GM13977 (cell line): ENCODE data around the gene SLC9A6.

ENCODE experiments used
- DNase-seq: peaks from one replicate; pipeline ENCODE4 v3.0.0; 2012; ENCODE audit warnings: low spot score
- in situ Hi-C: fragments of 300-500 bp; cut with MboI; formaldehyde crosslinking; loops from one replicate; pipeline ENCODE4 v1.12.0; 2022; ENCODE audit warnings: low sequenced_read_pairs, low pct_unique_long_range_greater_than_20kb, mixed read lengths, inconsistent platforms; ENCODE audit not compliant: unreplicated experiment
- TF ChIP-seq, protein P1 (sequence below): IDR thresholded peaks from 2 replicates; pipeline ENCODE4 v1.5.1; 2012; ENCODE audit warnings: mild to moderate bottlenecking, control low read depth; ENCODE audit not compliant: insufficient read depth; ENCODE audit errors: extremely low read depth, missing control alignments

SLC9A6 gene

DNA sequence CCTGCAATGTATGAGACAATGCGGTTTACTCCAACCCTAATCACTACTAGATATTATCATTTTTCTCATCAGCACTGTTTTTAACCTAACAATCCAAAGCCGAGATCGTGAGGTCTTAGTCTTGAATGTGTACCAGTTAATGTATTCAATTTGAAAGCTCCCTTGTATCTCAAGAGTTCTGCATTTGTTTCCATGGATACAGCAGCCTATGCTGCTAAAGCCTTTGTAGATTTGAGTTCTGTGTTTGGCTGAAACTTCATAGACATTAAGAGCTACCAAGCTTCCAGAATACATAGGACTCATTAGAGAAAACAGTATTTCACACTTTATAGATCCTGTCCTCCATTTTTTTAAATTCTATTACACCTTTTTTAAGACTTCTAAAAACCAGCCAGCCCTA, 39.9 kb downstream of the SLC9A6 start:
- DNase-seq: no peak
- TF ChIP-seq, protein P1, sequence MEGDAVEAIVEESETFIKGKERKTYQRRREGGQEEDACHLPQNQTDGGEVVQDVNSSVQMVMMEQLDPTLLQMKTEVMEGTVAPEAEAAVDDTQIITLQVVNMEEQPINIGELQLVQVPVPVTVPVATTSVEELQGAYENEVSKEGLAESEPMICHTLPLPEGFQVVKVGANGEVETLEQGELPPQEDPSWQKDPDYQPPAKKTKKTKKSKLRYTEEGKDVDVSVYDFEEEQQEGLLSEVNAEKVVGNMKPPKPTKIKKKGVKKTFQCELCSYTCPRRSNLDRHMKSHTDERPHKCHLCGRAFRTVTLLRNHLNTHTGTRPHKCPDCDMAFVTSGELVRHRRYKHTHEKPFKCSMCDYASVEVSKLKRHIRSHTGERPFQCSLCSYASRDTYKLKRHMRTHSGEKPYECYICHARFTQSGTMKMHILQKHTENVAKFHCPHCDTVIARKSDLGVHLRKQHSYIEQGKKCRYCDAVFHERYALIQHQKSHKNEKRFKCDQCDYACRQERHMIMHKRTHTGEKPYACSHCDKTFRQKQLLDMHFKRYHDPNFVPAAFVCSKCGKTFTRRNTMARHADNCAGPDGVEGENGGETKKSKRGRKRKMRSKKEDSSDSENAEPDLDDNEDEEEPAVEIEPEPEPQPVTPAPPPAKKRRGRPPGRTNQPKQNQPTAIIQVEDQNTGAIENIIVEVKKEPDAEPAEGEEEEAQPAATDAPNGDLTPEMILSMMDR: no peak
- in situ Hi-C loops: loop anchor here (25.0 kb wide), 1 partner anchor 237 kb away; the partner anchor contains the start of gene MAP7D3

DNA sequence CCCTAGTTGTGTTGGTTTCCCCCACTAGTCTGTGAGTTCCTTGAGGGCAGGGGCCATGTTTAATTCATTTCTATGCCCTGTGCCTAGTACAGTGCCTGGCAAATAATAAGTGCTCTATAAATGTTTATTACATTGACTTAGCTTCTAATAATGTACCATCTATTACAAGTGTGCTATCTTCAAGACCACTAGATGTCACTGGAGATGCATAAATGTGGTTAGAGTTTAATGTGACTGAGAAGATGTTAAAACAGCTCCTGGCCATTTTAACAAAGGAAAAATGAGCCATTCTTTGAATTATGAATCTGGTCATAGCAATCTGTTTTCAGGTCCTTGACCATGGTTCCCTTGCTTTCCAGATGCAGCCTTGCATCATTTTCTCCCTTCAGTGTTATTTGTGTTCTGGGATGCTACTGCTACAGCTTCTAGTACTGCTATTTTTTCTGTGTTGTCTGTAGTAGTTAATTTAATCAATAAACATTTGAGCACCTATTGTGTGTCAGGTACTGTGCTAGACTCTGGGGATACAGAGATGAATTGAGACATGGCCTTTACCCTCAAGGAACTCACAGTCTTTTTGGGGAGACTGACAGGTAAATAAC, 43.2 kb downstream of the SLC9A6 start:
- peak; percentile 43 for DNase-seq
- in situ Hi-C loops: loop anchor here (25.0 kb wide), 1 partner anchor 234 kb away; the partner anchor contains the start of gene MAP7D3
- TF ChIP-seq, protein P1: peak; percentile 69

DNA sequence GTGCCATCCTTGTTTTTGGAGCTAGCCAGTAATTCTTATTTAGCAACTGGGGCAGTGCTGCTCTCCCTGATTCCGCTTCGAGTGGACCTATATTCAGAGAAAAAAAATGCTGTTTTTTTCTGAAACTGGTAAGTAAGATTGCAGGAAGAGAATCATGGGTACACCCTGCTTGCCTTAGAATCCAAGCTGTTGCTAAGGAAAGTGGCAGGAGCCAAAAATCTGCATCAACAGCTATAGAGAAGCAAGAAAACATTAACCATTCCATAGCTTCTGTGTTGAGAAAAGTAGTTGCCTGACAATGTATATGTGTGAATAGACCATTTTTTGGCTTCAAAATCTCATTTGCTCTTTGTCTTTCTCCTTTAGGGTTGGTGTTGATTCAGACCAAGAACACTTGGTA, 44.5 kb downstream of the SLC9A6 start:
- no peak for DNase-seq
- TF ChIP-seq, protein P1: no peak
- in situ Hi-C loops: loop anchor here (25.0 kb wide), 1 partner anchor 233 kb away; the partner anchor contains the start of gene MAP7D3

DNA sequence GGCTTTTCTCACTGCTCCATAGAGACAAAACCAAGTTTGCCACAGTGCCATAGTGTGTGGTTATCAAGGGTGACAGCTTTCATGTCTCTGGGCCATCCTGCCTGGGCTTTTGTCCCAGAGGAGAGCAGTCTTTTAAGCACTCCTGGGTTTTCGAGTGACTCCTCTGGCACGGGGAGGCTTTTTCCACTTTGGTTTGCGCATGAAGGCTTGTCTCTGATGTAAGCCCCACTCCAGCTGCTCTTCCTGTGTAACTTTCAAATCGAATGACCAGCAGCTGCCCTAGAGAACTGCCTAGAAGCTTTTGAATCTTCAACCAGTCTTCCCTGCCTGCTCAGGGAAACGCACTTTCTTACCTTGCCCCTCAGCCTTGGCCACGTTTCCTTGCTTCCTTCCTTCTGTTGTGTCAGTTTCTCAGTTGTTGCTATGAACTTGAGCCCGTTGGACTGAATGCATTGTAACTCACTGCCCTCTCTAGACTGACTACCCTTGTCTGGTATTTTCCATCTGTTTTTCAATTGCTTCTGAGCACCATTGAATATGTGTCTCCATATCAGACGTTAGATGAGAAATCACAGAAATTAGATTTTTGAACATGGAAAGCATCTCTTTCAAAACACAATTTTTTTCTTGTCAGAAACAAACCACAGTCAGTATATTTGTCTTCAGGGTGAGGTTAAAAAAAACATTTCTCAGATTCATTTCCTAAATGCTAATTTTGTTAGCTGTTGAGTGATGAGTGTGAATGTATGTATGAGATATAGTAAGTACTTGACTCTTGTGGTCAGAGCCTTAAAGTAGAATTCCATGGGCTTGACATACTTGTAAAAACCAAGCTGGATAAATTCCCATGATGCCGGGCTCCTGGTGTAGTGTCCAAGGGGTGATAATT, 45.3 kb downstream of the SLC9A6 start:
- in situ Hi-C loops: loop anchor here (25.0 kb wide), 1 partner anchor 232 kb away; the partner anchor contains the start of gene MAP7D3
- no peak for DNase-seq
- TF ChIP-seq, protein P1: no peak

DNA sequence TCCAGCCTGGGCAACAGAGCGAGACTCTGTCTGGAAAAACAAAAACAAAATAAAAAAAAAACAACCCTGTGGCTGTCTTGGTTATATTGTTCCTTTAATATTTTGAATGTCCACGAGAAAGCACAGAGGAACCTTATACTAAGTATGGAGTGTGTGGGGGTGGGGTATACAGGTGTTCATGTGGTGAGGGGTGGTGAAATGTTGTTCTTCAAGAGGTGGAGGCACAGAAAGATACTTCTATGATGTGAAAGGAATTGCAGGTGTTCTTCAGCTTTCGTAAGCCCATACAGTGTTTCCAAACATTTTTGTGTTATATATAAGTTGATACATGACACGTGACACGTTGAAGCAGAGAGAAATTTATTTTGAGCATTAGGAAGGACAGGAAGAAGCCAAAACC, 46.4 kb downstream of the SLC9A6 start:
- DNase-seq: no peak
- TF ChIP-seq, protein P1: no peak
- in situ Hi-C loops: loop anchor here (25.0 kb wide), 1 partner anchor 231 kb away; the partner anchor contains the start of gene MAP7D3

DNA sequence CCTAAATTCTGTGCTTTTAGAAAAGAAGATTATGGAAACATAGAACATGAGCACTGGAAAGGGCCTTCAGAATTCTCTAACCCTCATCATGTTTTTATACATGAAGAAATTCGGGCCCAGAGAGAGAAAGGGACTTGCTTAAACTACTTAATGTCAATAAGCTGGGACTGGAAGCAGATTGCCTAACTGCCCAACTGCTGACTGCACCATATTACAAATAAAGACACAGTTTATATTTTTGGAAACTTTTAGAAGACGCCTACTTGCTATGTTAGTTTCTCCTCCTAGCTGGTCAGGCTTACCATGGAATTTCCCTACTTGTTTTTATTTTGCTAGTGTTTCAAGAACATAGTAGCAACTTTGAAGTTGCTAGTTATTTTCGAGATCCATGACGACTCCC, 47.1 kb downstream of the SLC9A6 start:
- DNase-seq: no peak
- TF ChIP-seq, protein P1: no peak
- in situ Hi-C loops: loop anchor here (25.0 kb wide), 1 partner anchor 230 kb away; the partner anchor contains the start of gene MAP7D3
